HG02763 (cell line): ENCODE data around the gene FOXD1.

Experiments
- ATAC-seq: cut with Tn5 transposase; IDR thresholded peaks from one replicate; pipeline ENCODE4 v1.9.1; 2021; ENCODE audit warnings: mild to moderate bottlenecking, moderate library complexity; ENCODE audit not compliant: unreplicated experiment

Gene FOXD1

DNA sequence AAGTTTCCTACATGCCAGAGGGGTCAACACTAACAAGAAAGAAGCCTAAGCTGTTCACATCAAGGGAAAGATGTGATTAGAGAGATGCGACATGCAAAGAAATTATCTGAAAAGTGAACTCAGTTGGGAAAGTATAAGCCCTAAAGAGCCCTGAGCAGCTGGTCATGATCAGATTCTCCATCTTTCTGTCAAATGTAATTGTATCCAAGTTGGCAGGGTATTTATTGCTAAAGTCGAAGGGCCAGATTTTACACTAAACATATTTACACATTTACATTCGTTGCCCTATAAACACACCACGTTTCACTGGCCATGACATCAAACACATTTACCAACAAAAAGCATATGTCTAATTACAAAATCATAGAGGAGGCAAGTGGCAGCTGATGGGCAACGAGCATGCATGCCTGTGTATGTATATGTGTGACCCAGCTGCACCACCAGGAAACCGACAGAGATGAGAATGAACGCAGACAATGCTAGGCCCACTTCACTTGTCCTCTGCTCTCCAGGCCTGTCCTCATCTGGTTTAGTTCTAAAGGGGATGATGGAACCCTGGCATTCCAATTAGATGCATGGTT, 6.3 kb downstream of the FOXD1 start:
- ATAC-seq: no peak

DNA sequence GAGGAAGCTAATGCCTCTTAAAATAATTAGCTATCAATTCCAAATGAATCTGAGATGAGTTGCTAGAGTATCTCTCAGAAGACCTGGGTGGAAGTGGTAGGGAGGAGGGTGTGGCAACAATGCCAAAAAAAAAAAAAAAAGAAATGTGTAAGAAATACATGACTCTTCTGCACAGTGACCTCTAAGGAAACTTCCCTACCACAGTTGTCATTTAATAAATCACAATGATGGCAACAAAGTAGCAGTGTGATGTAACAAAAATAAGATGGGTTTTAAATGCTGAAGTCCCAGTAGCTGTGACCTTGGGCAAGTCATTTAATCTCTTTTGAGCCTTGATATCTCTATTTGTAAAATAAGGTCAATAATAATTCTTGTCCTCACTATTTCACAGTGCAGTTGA, 7.2 kb downstream of the FOXD1 start:
- no peak for ATAC-seq

DNA sequence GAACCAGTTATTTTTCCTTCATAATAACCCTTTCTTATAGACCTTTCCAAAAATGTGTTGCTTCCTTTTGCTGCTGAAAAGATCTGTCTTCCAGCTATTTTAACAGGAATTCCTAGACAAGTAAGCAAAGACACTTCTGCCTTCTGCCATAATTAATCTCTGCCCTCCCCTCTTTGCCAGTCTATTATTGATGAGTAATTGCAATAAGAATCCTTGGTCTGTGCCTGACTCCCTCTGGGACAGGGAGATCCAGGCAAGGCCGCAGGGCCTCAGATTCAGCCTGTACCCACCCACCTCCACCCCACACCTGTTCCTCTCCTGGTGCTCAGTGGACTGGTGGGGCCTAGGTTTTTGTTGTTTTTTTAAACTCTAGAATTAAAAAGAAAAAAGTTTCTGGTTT, 8.3 kb downstream of the FOXD1 start:
- no peak for ATAC-seq

DNA sequence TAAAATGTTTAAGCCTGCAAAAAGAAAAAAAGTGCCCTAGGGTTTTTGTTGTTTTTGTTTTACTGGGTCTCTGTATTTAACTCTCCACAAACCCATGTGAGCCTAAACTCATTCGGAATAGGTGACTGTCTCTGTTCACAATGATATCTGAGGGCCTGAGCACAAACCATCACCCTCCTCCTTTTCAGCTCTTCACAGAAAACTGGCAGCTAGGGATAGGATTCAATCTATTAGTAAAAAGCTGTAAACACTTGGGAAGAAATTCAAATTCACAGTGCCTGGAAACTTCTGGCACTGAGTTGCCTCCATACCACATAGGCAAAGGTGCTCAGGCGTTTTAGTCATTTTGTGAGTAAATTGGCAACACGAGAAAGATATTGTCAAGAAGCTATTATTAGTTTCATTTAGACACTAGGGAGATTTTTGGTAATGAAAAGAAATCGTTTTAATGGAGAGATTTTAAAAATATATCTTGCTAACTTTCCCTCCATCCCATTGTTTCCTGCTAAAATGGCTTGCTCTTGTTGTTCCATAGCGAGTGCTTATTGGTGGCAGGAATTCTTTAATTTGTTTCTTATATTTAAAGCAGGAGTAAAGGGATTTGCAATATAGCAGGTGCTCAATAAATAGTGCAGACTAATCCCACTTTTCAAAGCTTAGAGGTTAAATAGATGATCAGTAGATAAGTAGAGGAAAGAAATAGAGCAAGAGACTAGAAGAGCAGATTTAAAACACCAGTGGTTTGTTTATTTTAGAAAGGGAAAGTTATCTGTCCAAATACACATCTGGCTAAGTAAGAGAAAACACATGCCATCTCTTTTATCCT, 9.7 kb downstream of the FOXD1 start:
- ATAC-seq: no peak

DNA sequence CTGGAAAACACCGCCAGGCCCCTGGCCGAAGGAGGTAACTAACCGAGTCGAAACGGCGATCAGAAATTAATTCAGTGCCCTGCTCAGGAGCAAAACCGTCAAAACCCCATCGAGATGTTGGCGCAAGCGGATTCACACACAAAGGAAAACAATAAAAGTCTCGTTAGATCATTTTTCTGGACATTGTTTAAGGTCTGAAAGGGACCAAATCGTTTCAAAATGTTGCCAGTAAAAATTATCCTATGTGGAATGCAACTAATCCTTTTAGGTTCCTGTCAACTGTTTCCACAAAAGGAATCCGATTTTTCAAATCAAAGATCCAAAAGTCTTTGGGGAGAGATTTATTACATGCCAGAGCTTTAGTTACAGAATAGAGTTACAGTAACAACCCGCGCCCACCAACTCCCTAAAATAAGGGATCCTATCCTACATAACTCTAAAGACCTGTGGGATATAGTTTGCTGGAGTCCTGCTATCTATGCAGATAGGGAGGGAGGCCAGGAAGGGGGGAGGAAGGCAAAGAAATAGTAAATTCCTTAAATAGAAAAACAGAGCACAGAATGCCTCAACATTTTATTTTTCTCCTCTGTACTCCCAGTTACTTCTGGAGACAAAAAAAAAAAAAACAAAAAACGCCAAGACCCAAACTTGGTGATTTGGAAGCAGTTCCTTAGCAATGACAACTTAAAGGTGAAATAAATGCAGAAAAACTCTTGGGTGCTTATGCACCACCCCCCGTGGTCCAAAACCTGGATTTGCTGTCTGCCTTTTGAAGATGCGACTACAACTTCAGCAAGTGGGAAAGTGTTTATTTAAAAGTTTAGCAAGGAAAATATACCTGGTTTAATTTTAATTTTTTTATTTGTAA, 10.6 kb downstream of the FOXD1 start:
- no peak for ATAC-seq

DNA sequence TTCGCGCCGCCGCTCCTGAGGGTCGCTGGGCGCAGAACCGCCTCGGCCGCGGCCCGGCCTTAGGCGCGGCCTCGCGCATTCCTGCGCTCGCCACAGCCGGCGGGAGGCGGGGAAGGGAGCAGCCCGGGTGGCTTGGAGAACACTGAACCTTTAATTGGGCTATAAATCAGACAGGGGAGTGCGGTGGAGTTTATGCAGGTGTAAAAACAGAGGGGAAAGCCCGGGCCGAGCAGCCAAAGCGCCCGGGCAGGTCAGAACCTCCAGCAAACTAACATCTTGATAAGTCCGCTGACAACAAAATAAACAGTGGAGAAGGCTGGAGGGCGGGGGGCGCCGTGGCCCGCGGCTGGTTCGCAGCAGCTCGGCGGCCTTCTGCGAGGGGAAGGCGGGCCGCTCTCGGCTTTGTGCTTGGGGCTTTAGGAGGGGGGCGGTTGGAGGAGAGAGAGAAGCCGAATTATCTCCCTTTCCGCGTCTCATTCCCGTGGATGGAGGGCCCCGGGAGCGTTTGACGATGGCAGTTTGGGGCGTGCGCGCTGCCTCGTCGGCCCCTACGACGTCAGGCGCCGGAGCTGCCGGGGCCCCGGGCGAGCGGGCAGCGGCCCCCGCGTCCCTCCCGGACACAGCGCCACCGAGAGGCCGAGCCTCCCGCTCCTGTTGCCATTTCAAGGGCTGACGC, 11.3 kb downstream of the FOXD1 start:
- no peak for ATAC-seq

DNA sequence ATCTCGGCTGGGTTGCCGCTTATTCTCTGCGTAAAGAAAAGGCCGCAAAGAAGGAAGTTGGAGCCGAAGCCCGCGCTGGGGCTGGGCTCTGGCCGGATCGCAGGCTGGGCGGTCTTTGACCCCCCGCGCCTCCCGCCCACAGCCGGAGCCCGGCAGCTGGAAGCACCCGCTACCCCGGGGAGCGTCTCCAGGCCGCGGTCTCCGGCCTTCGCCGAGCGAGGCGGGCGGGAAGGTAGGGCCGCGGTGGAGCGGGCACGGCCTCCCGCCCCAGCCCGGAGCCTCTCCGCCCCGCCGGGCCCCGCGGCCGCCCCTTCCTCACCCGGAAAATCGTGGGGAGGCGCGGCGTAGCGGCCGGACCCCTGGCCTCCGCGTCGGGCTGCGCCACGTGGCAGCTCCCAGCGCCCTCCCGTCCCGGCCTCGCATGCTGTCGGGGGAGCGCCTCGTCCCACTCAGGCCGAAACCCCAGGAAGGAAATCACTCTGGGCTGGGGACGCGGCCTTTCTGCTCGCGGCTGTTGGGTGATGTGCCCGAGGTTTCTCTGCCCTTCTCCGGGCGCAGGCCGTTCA, 12.0 kb downstream of the FOXD1 start:
- no peak for ATAC-seq

DNA sequence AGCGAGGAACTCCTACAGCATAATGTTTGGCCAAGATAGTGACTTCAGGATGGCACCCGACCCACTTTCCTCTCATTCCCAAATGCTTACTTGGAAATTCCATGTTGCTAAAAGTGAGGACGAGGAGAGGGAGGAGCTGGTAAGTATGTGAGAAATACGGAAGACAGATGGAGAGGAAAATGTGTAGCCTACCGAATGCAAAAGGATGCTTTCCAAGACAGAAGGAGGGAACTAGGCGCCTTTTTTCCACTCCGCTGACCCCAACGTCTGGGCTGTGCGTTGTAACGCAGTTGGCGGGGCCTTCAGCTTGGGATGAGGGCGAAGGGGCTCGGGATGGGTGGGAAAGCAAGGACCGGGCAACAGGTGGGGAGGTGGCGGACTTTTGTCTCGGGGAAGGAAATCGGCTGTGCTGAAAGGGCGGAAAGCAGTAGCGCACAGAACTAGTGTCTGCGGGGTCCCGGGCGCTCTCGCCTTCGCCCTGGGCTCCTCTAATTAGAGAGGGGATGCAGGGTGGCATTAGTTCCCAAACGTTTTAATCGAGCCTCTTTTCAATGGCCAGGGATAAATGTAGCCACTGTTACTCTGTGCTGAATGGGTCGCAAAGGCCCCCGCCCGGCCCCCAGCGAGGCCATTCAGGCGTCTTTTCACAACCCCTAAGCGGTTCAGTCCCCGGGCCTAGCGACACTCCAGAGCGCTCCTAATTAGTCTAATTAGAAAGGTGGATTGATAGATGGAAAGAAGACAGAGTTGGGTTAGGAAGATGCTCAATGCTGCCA, 12.6 kb downstream of the FOXD1 start:
- ATAC-seq: no peak

DNA sequence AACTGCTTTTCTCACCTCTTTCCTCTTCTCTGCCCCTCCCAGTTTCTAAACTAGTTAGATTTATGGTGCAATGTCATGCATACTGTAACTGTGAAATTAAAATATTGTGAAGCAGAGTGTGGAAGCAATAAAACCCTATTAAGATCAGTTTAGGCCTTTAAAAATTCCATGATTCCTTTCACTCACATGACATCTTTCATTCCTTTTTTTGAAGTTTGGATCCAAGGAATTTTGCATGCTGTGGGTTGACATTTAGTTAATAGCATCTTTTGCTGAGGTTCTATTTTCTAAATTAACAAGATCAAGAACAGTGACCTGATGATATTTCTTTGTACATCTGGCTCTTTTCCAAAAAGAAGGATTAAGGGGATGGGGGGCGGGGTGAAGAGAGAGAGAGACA, 13.7 kb downstream of the FOXD1 start:
- no peak for ATAC-seq

DNA sequence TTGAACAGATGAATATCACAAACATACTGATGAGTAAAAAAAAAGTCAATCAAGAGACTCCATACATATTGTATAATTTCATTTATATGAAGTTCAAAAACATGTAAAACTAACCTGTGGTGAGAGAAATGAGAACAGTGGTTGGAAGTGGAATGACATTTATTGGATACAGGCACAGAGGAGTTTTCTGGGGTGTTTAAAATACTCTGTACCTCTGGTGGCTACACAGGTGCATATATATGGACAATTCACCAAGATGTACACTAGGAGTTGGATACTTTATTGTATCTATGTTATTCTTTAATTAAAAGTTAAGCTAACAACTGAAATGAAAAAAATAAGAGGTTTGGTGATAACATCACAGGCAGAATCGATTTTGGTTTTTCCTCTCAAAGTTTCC, 14.1 kb downstream of the FOXD1 start:
- no peak for ATAC-seq

DNA sequence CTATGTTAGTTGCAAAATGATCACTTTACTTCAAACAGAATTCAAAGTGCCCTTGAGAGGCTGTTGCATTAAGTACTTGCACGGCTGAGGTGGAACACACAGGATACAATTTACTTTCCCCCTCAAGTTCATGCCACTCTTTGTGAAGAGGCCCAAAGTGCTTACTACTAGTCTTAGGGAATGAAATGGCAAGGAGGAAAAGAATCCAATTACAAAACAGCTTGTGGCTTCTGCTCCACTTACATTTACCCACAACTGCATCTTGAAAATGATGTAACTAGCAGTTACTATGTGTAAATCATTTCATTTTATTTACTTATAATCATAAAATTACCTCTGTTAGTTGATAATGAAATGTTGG, 14.6 kb downstream of the FOXD1 start:
- no peak for ATAC-seq

DNA sequence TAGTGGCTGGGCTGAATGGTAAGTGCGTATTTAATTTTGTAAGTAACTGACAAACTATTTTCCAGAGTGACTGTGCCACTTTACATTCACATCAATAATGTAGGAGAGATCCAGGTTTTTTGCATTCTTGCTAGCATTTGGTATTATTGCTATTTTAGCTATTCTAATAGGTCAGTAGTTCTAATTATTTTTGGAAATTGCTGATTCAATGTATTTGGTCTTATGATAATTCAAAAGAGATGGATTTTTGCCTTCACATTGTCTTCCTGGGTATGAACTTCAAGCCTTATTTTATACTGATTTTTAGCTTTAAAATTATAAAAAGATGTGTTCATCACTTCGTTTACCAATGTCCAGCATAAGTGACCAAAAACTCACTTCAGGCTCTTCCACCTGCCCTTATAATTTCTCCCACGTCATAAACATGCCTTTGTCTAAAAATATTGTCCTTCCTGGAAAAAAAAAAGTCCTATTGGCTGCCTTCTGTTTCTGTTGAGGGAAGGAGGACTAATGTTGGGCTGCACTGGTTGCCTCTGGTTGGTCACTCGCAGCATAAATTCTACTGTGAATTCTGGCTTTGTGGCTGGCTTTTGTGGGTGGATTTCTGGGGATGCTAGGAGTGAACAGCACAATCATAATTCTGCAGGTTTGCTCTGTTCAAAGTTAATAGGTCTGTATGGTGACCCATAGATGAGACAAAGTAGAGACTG, 15.2 kb downstream of the FOXD1 start:
- ATAC-seq: no peak

DNA sequence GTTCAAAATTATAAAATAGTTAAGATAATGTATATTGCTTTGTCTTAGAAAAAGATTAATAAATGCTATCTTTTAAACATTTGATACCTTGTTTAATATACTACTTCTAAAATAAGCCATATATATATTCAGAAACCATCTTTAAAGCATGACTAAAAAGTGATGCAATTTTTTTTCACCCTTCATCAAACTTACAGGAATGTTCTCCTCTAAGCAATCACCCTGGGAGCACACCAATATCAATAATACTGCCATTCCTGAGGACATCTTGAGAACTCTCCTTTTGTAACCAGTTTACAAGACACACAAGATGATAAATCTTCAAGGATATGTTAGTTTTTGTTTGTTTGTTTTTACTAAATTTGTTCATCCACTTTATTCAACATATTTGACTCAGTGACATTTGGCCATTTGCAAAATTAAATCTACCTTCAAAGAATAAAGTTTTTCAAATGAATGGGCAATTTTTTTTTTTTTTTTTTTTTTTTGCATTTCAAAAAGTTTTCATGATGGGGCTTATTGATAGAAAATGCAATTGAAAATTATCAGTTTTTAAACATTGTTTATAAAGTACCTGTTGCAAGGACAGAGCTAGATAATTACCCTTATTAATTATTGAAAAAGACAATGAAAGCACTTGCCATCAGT, 17.2 kb downstream of the FOXD1 start:
- ATAC-seq: no peak

DNA sequence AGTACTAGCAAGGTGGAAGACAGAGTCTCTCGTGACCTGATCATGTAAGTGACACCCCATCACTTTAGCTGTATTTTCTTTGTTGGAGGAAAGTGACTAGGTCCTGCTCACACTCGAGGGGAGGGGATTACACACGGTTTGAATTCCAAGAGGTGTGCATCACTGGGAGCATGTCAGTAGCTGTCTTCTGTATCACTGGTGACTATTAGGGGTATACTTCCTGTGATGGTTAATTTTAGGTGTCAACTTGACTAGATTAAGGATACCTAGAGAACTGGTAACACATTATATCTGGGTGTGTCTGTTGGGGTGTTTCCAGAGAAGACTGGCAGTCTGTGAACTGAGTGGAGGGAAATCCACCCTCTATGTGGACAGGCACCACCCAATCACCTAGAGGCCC, 22.5 kb downstream of the FOXD1 start:
- ATAC-seq: no peak

DNA sequence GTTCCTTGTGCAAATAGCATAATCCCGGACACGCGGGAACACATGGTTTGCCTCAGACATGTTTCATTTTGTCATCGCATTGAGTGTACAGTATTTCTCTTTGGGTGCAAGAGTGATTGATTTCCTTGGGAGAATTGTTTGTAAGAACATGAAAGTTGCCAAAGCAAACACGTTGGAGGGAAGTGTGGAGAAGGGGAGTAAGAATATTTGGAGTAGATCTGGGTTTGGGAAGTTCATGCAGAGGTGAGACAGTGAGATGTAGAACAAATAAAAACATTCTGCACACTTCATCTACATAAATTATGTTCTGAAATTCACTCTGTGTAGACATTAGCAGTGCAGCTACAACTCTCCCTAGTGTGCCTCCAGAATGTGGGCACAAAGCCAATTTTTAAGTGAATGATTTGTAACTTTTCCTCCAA, 24.0 kb downstream of the FOXD1 start:
- no peak for ATAC-seq

DNA sequence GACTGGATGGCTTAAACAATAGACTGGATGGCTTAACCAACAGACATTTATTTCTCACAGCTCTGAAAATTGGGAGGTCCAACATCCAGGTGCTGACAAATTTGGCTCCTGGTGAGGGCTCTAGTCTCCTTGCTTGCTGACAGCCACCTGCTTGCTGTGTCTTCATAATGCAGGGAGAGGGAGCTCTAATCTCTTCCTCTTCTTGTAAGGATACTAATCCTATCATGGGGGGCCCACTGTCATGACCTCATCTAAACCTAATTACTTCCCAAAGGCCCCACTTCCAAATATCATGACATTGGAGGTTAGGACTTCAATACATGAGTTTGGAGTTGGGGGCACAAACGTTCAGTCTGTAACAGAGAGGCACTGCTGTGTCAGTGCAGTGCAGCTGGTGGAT, 26.4 kb downstream of the FOXD1 start:
- no peak for ATAC-seq

DNA sequence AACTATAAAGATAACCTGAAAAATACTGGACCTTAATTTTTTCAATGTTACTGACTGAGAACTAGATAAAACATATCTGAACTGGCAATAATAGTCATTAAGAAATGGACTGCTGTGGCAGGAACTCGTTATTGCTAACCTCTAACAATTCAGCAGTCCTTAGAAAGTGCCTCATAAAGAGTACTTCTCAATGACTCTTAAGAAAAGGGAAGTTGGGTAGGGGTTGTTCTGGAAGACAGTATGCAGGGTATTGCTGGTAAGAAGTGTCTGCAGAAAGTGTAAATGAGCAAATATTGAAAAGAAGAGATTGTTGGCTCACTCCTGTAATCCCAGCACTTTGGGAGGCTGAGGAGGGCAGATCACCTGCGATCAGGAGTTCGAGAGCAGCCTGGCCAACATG, 27.9 kb downstream of the FOXD1 start:
- no peak for ATAC-seq

DNA sequence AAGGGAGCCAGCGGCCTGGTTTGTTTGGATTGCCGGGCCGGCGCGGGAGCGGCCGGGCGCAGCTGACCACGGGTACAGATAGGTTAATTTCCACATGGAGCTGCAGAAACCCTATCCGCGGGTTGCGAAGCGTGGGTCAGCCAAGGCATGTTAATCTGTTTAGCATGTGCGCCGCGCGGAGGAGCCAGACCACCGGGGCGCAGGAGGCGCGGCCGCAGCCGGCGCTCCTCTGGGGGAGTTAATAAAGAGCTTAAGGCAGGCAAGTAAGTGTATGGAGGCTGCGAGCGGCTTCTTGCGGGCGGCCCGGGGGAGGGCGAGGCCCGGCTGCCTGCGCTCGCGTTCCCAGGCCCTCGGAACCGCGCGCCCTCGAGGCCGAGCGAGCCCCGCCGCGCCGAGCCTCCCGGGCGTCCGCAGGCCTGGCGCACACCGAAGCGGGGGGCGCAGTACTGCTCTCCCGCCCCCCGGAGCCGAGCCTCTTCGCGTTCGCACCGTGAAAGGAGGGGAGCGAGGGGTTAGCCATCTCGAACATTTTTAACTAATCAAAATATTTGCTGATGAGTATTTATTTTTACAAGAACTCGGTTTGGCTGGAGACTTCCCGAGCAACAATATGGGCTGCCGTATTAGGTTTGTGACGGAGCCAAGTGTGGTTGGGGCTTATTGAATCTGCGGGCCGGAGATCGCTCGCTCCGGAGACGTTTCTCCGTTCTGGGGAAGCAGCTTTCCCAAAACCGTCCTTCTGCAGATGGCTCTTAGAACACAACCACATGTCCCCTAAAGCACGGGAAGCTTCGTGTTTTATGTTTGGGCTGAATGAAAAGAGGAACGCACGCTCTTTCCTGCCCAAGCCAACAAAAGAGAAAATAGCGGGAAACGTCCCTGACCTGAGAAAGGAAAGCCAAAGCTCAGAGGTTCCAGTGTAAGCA, 28.8 kb downstream of the FOXD1 start:
- ATAC-seq: no peak
